HCT116 (cell line): ENCODE measurements around the gene ARAP1. TPM values are rescaled to one million over a fixed set of nuclear protein-coding genes. Genes with fewer than 3 reads are reported as not detected.

Experiments used
- ATAC-seq: fragments of 200-7000 bp; cut with Tn5 transposase; 2 replicates; pipeline ENCODE4 v1.9.1; 2020; ENCODE audit warnings: mild to moderate bottlenecking, moderate library complexity
- BruUV-seq: library from RNA; stranded (reverse); fragments of 400-500 nt; replicated peaks from 2 replicates; lab custom pipeline; 2021; lab: Mats Ljungman, UMichigan
- CTCF ChIA-PET: fragments of 300-600 bp; sonication (Branson Sonifier 250); formaldehyde crosslinking; loops from one replicate; lab custom pipeline; 2021; ENCODE audit warnings: antibody characterized with exemption; lab: Charles Lee
- POLR2A ChIA-PET: fragments of 300-600, 350-600 bp; sonication (Branson Sonifier 250); formaldehyde crosslinking; loops from one replicate; lab custom pipeline; 2021; ENCODE audit warnings: antibody characterized with exemption; lab: Charles Lee
- RAD21 ChIA-PET, 2 experiments: fragments of 300-600 bp; sonication (Branson Sonifier 250); formaldehyde crosslinking; loops; one replicate each; lab custom pipeline; 2023; ENCODE audit warnings: low total read pairs in 2 of 2; ENCODE audit not compliant: uncharacterized antibody in 2 of 2, unreplicated experiment in 2 of 2, low non-redundant PET in 1 of 2; lab: Charles Lee
- DNase-seq: peaks from one replicate; pipeline ENCODE4 v3.0.0-alpha.2; 2010; ENCODE audit warnings: low read depth, low spot score
- H2AFZ ChIP-seq: fragments of 200-600 bp; shearing (Covaris generic), sonication (generic); 2 replicates; pipeline ENCODE4 v1.6.1; 2017; ENCODE audit warnings: low read depth, mixed run types, mixed read lengths, antibody characterized with exemption, low read length; ENCODE audit not compliant: poor library complexity, severe bottlenecking
- H3K27ac ChIP-seq: 2 replicates; pipeline ENCODE4 v1.5.1; 2012; ENCODE audit warnings: low read depth, low read length
- H3K27me3 ChIP-seq: fragments of 200-600 bp; sonication (generic); 2 replicates; pipeline ENCODE4 v1.6.1; 2016; ENCODE audit warnings: mixed run types, low read length, mixed read lengths; ENCODE audit not compliant: insufficient read depth
- H3K36me3 ChIP-seq, 2 experiments: fragments of 200-500 bp in 1 of 2; fragments of 200-600 bp in 1 of 2; sonication (Bioruptor generic) in 1 of 2; sonication (generic) in 1 of 2; 2 replicates each; pipeline versions ENCODE4 v1.5.1 to v1.6.1; 2014 to 2016; ENCODE audit warnings: low read length in 2 of 2, inconsistent platforms in 1 of 2, mixed read lengths in 1 of 2, mixed run types in 1 of 2; ENCODE audit not compliant: insufficient read depth in 2 of 2, control insufficient read depth in 1 of 2
- H3K4me1 ChIP-seq, 2 experiments: fragments of 200-600 bp in 1 of 2; sonication (generic) in 1 of 2; 2 replicates each; pipeline versions ENCODE4 v1.5.1 to v1.6.1; 2012 to 2017; ENCODE audit warnings: low read length in 2 of 2, inconsistent platforms in 1 of 2, mild to moderate bottlenecking in 1 of 2, mixed read lengths in 1 of 2, mixed run types in 1 of 2, moderate library complexity in 1 of 2; ENCODE audit not compliant: insufficient read depth in 2 of 2, control insufficient read depth in 1 of 2
- H3K4me2 ChIP-seq: fragments of 200-600 bp; sonication (generic); 2 replicates; pipeline ENCODE4 v1.6.1; 2017; ENCODE audit warnings: mixed run types, low read length, mixed read lengths
- H3K4me3 ChIP-seq, 2 experiments: fragments of 200-600 bp in 1 of 2; sonication (generic) in 1 of 2; replicated peaks in 1 of 2; 2 replicates each; pipeline ENCODE4 v1.5.1; 2011 to 2016; ENCODE audit warnings: low read length in 2 of 2, control low read depth in 1 of 2, low read depth in 1 of 2, mild to moderate bottlenecking in 1 of 2, mixed read lengths in 1 of 2, mixed run types in 1 of 2
- H3K79me2 ChIP-seq: fragments of 200-600 bp; sonication (generic); 2 replicates; pipeline ENCODE4 v1.6.1; 2017; ENCODE audit warnings: mild to moderate bottlenecking, mixed run types, low read length, moderate library complexity, mixed read lengths; ENCODE audit not compliant: insufficient read depth
- H3K9ac ChIP-seq: fragments of 200-600 bp; sonication (generic); 2 replicates; pipeline ENCODE4 v1.6.1; 2016; ENCODE audit warnings: low read length, mixed read lengths
- H3K9me2 ChIP-seq: fragments of 200-600 bp; sonication (generic), shearing (Covaris generic); 2 replicates; pipeline ENCODE4 v1.6.1; 2017; ENCODE audit warnings: mixed run types, mild to moderate bottlenecking, moderate library complexity; ENCODE audit not compliant: insufficient read depth
- H3K9me3 ChIP-seq, 2 experiments: fragments of 200-500 bp in 1 of 2; fragments of 200-600 bp in 1 of 2; sonication (Bioruptor generic) in 1 of 2; sonication (generic) in 1 of 2; 2 replicates each; pipeline ENCODE4 v1.6.1; 2014 to 2017; ENCODE audit warnings: low read length in 2 of 2, mixed read lengths in 2 of 2, inconsistent platforms in 1 of 2, low read depth in 1 of 2, mild to moderate bottlenecking in 1 of 2, mixed run types in 1 of 2, moderate library complexity in 1 of 2; ENCODE audit not compliant: control insufficient read depth in 1 of 2, insufficient read depth in 1 of 2
- H4K20me1 ChIP-seq: fragments of 200-600 bp; sonication (generic), shearing (Covaris generic); 2 replicates; pipeline ENCODE4 v1.6.1; 2017; ENCODE audit warnings: mixed run types, mild to moderate bottlenecking, moderate library complexity; ENCODE audit not compliant: insufficient read depth
- ATF3 ChIP-seq: IDR thresholded peaks from 2 replicates; pipeline ENCODE4 v1.6.1; 2012
- CBX3 ChIP-seq: IDR thresholded peaks from 2 replicates; pipeline ENCODE4 v1.6.1; 2012; ENCODE audit warnings: low read depth
- CEBPB ChIP-seq: IDR thresholded peaks from 2 replicates; pipeline ENCODE4 v1.6.1; 2012; ENCODE audit warnings: low read depth
- CTCF ChIP-seq, 3 experiments: fragments of 200-600 bp in 1 of 3; sonication (generic) in 1 of 3; IDR thresholded peaks in 2 of 3; conservative IDR thresholded peaks in 1 of 3; 2 replicates each; pipeline ENCODE4 v1.5.1; 2012 to 2017; ENCODE audit warnings: low read depth in 2 of 3, low read length in 2 of 3, antibody characterized with exemption in 1 of 3, borderline replicate concordance in 1 of 3, control low read depth in 1 of 3, mild to moderate bottlenecking in 1 of 3, mixed read lengths in 1 of 3, mixed run types in 1 of 3, moderate library complexity in 1 of 3; ENCODE audit not compliant: insufficient read depth in 1 of 3
- EGR1 ChIP-seq: IDR thresholded peaks from 2 replicates; pipeline ENCODE4 v1.6.1; 2012; ENCODE audit warnings: low read depth
- ELF1 ChIP-seq: IDR thresholded peaks from 2 replicates; pipeline ENCODE4 v1.6.1; 2012; ENCODE audit warnings: low read depth, borderline replicate concordance
- EZH2 ChIP-seq: fragments of 200-600 bp; sonication (generic); IDR thresholded peaks from 2 replicates; pipeline ENCODE4 v1.6.1; 2017; ENCODE audit warnings: antibody characterized with exemption, mixed run types
- EZH2phosphoT487 ChIP-seq: fragments of 200-600 bp; IDR thresholded peaks from 2 replicates; pipeline ENCODE4 v1.6.1; 2018; ENCODE audit warnings: antibody characterized with exemption, borderline replicate concordance
- FOSL1 ChIP-seq: IDR thresholded peaks from 2 replicates; pipeline ENCODE4 v1.6.1; 2012; ENCODE audit warnings: low read depth
- JUND ChIP-seq: IDR thresholded peaks from 2 replicates; pipeline ENCODE4 v1.6.1; 2012
- MAX ChIP-seq: IDR thresholded peaks from 2 replicates; pipeline ENCODE4 v1.6.1; 2012
- POLR2A ChIP-seq: IDR thresholded peaks from 2 replicates; pipeline ENCODE4 v1.7.0; 2011; ENCODE audit warnings: borderline replicate concordance; ENCODE audit not compliant: insufficient read depth, insufficient read length; ENCODE audit errors: extremely low read depth
- RAD21 ChIP-seq: IDR thresholded peaks from 2 replicates; pipeline ENCODE4 v1.6.1; 2012; ENCODE audit warnings: low read depth, mild to moderate bottlenecking
- SIN3A ChIP-seq: IDR thresholded peaks from 2 replicates; pipeline ENCODE4 v1.6.1; 2012; ENCODE audit warnings: low read depth
- SP1 ChIP-seq: IDR thresholded peaks from 2 replicates; pipeline ENCODE4 v1.6.1; 2012; ENCODE audit warnings: low read depth
- SRF ChIP-seq: IDR thresholded peaks from 2 replicates; pipeline ENCODE4 v1.6.1; 2012; ENCODE audit warnings: low read depth
- TCF7L2 ChIP-seq: IDR thresholded peaks from 2 replicates; pipeline ENCODE4 v1.7.0; 2011; ENCODE audit warnings: borderline replicate concordance, inconsistent platforms; ENCODE audit not compliant: insufficient read depth, insufficient read length; ENCODE audit errors: extremely low read depth
- ZBTB33 ChIP-seq: IDR thresholded peaks from 2 replicates; pipeline ENCODE4 v1.6.1; 2011; ENCODE audit warnings: mild to moderate bottlenecking, low read length, moderate library complexity; ENCODE audit not compliant: insufficient replicate concordance; ENCODE audit errors: extremely low read depth
- ZFX ChIP-seq: fragments of 450-650 bp; IDR thresholded peaks from 2 replicates; pipeline ENCODE4 v1.6.1; 2017
- intact Hi-C: fragments of 100-400 bp; cut with micrococcal nuclease; formaldehyde crosslinking; loops from 2 replicates; pipeline ENCODE4 v1.10.0; 2022
- total RNA-seq: library from RNA; stranded (reverse); gene quantifications from one replicate; pipeline ENCODE4 v1.2.1, GENCODE V29; 2021; ENCODE audit not compliant: unreplicated experiment

Gene ARAP1
- total RNA-seq, 1 experiment from 2014 or later: 57.4 TPM

GRCh38 chr11:72662036-72662435 is 90.2 kb downstream of the ARAP1 start:
- peaks cover 0 to 6% of the 10 kb centered on the region in 2 experiments; a peak in 2 of 4 replicates for H3K4me1 ChIP-seq
- RAD21 ChIA-PET: no interaction called here
- no peak overlapping the region for H3K4me3 ChIP-seq
- TF ChIP-seq SIN3A: no peak
- no peak for TF ChIP-seq ZBTB33
- TF ChIP-seq SRF: no peak
- H3K27me3 ChIP-seq: no peaks in the 10 kb centered on the region
- H4K20me1 ChIP-seq: no peaks in the 10 kb centered on the region
- intact Hi-C loops: no loop called here
- no TSS peak for BruUV-seq
- H3K36me3 ChIP-seq: no peaks in the 10 kb centered on the region
- no peak overlapping the region for H2AFZ ChIP-seq
- CTCF ChIA-PET: no interaction called here
- no peak for ATAC-seq
- POLR2A ChIA-PET: no interaction called here
- H3K27ac ChIP-seq: no peak overlapping the region
- H3K9me2 ChIP-seq: no peaks in the 10 kb centered on the region
- no peak overlapping the region for H3K4me2 ChIP-seq
- peaks cover 0 to 1% of the 10 kb centered on the region in 2 experiments; a peak in 2 of 4 replicates for H3K9me3 ChIP-seq
- DNase-seq: no peak
- H3K79me2 ChIP-seq: no peaks in the 10 kb centered on the region
- H3K9ac ChIP-seq: no peak overlapping the region

- POLR2A ChIA-PET: no interaction called here
- intact Hi-C loops: no loop called here
- TF ChIP-seq ELF1 (no peak), EGR1 (no peak), SP1 (no peak), JUND (no peak), ATF3 (no peak), RAD21 (no peak), SRF (no peak), CTCF (IDR thresholded peaks at IDR 0.05 in 2 of 3, conservative IDR thresholded peaks at IDR 0.05 in 1 of 3; ENCODE audit: borderline replicate concordance in 1 of 3, insufficient read depth in 1 of 3, low read depth in 2 of 3, low read length in 2 of 3) (no peak), SIN3A (no peak), EZH2phosphoT487 (no peak), ZFX (no peak), FOSL1 (no peak), MAX (no peak), POLR2A (no peak), EZH2 (no peak), CBX3 (no peak), TCF7L2 (no peak), CEBPB (no peak)
Observed at GRCh38 chr11:72661486-72661885, 90.7 kb downstream of the ARAP1 start.

More at GRCh38 chr11:72661486-72661885, 90.7 kb downstream of the ARAP1 start:
- Histone ChIP-seq H2AFZ (no peak overlapping the region), H3K9ac (no peak overlapping the region), H3K27me3 (no peaks in the 10 kb centered on the region), H3K4me1 (peaks cover 0 to 6% of the 10 kb centered on the region in 2 experiments; a peak in 2 of 4 replicates), H3K79me2 (no peaks in the 10 kb centered on the region), H3K4me3 (no peak overlapping the region), H4K20me1 (no peaks in the 10 kb centered on the region), H3K9me3 (no peaks in the 10 kb centered on the region), H3K9me2 (no peaks in the 10 kb centered on the region), H3K4me2 (no peak overlapping the region), H3K27ac (no peak overlapping the region), H3K36me3 (no peaks in the 10 kb centered on the region)
- CTCF ChIA-PET: no interaction called here
- ATAC-seq (no peak), DNase-seq (no peak)
- no TSS peak for BruUV-seq
- RAD21 ChIA-PET: no interaction called here
